Hindlimb muscle (tissue), 1 donor: ENCODE data around the gene RPS6KC1. TPM values are rescaled to one million over a fixed set of nuclear protein-coding genes. Genes with fewer than 3 reads are reported as not detected.
A peak's percentile ranks its signal among the peaks of the same experiment; 100 is the strongest.
"Not testable (repeated sequence)": the region's sequence is repeated elsewhere in the genome, so short reads cannot be mapped to it uniquely, and the experiment has no call there.

Experiments
- DNase-seq: peaks from one replicate; pipeline ENCODE4 v3.0.0-alpha.2; 2013
- polyA plus RNA-seq: library from polyadenylated mRNA; unstranded; fragments of 120-200 nt; gene quantifications from one replicate; pipeline ENCODE4 v1.2.1, GENCODE V29; 2013; ENCODE audit not compliant: insufficient read length

The RPS6KC1 gene, protein sequence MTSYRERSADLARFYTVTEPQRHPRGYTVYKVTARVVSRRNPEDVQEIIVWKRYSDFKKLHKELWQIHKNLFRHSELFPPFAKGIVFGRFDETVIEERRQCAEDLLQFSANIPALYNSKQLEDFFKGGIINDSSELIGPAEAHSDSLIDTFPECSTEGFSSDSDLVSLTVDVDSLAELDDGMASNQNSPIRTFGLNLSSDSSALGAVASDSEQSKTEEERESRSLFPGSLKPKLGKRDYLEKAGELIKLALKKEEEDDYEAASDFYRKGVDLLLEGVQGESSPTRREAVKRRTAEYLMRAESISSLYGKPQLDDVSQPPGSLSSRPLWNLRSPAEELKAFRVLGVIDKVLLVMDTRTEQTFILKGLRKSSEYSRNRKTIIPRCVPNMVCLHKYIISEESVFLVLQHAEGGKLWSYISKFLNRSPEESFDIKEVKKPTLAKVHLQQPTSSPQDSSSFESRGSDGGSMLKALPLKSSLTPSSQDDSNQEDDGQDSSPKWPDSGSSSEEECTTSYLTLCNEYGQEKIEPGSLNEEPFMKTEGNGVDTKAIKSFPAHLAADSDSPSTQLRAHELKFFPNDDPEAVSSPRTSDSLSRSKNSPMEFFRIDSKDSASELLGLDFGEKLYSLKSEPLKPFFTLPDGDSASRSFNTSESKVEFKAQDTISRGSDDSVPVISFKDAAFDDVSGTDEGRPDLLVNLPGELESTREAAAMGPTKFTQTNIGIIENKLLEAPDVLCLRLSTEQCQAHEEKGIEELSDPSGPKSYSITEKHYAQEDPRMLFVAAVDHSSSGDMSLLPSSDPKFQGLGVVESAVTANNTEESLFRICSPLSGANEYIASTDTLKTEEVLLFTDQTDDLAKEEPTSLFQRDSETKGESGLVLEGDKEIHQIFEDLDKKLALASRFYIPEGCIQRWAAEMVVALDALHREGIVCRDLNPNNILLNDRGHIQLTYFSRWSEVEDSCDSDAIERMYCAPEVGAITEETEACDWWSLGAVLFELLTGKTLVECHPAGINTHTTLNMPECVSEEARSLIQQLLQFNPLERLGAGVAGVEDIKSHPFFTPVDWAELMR
- 17.6 TPM for polyA plus RNA-seq

GRCh38 chr1:213051127-213051880, at the start of gene RPS6KC1:
TSS of gene RPS6KC1 (plus strand) at chr1:213051241. CDS start at chr1:213051405, 164 bp downstream.
- peak; percentile 85 for DNase-seq

- DNase-seq = no peak
Observed at GRCh38 chr1:213003256-213003655, 47.8 kb upstream of the RPS6KC1 start.

DNA sequence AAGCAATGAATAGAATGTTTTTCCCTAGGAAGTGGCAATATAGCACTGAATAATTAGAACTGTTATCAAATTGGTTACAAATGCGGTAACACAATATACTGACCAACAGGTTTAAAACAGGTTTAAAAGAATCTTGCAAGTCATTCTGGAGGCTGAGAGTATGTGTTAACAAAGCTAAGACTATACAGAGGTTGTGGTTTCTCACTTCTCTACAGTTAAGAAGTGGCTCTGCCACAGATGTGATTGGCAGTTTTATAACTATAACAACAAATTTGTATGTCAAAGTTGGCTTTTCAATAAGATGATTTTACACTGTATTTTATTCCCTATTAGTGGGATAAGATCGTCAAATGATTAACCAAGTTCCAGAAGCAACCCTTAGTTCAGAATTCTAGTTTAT, 42.5 kb upstream of the RPS6KC1 start:
- DNase-seq = no peak

DNA sequence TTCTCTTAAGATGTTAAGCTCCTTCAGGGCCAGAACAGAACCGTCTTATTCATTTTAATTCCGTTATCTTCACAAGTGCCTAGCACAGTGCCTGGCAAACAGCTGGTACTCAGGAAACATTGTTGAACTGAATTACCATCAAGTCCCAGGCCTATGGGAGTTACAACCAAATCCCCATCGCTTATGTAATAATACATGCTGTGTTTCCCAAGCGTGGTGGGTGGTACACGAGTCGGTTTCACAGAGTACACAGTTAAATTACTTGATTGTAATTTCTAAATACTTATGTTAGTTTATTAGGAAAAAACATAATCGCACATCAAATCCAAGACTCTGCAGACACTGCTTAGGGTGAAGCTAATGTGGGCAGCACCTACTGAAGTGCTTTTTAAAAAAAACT, 36.4 kb upstream of the RPS6KC1 start:
- peak; percentile 11 for DNase-seq

DNA sequence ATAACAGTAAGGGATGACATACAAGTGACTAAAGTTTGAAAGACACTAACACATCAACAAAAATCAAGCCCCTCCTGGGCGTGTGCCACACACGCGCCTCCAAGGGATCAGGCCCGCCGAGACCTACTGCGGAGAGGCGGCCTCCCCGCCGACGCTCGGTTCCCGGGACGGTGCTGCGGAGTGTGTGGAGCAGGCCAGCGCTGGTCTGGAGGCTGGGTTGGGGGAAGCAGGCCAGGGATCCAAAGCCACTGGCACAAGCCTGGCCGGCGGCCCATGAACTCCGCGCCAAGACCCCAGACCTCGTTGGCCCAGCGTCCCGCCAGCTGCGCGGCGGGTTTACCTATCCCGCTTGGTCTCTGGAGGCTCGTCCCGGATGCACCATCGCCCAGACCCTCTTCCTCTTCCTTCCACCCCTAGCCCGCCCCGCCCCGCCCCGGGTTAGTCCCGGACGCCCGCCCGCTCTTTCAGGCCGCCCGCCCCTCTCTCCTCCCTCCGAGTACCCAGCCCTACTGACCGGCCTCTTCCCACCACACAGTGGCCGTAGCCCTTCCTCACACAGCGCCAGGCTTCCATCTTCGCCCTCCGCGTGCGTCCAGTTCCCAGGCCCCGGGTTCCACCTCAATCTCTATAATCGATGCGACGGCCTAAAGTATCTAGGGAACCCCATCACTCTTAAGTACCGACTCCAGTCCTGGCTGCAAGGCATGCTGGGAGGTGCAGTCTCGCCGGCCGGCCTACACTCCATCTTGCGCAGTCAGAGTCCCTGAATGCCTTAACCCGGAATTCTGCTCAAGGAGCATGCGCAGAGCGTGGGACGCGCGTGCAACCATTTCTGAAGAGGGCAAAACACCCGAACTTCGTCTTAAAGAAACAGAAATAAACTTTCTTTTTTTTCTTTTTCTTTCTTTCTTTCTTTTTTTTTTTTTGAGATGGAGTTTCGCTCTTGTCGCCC, 35.7 kb upstream of the RPS6KC1 start, which contains the start of gene ANGEL2:
TSS of gene ANGEL2 (minus strand) at position 769 of the 952 bp plus-strand sequence. CDS start at position 573, 196 bp downstream.
- DNase-seq = peak; percentile 99

- no peak for DNase-seq
Observed at GRCh38 chr1:213017447-213018273, 33.4 kb upstream of the RPS6KC1 start.

- DNase-seq = no peak
Observed at GRCh38 chr1:213019450-213019849, 31.6 kb upstream of the RPS6KC1 start.

- no peak for DNase-seq
Observed at GRCh38 chr1:213020016-213020415, 31.0 kb upstream of the RPS6KC1 start.

- not testable (repeated sequence) for DNase-seq
Observed at GRCh38 chr1:213027024-213027423, 24.0 kb upstream of the RPS6KC1 start.

DNA sequence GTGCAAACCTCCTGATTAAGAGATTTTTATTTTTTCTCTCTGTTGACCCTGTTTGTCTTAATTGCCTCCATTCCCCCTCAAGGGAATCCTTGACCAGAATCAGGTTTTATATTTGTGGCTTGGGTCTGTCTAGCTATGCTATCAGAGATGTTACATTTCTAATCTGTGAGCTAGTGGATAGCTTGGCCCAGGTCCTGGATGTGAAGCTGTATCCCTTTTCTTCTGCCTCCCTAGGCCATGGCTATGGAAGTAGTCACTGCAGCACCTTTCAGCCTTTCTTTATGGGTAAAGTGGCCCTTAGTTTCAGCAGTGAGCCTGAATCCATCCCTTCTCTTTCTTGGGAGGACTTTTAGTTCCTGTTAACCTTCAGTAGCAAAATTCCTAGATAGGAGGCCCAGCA, 18.4 kb upstream of the RPS6KC1 start:
- no peak for DNase-seq

DNA sequence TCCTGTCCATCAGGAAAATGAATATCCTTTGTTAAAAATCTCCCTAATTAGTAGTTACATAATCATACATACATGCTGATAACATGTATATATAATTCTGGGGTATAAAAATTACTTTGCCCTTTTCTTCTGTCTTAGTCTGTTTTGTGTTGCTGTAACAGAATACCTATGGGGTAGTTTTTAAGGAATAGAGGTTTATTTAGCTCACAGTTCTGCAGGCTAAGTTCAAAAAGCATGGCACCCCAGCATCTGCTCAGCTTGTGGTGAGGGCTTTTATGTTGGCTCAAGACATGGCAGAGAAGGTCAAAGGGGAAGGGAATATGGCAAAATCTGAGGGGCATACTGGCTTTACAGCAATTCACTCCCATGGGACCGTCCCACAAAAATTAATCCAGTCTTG, 16.3 kb upstream of the RPS6KC1 start:
- no peak for DNase-seq

GRCh38 chr1:213035573-213035972, 15.5 kb upstream of the RPS6KC1 start:
- no peak for DNase-seq

GRCh38 chr1:213041443-213041842, 9.6 kb upstream of the RPS6KC1 start:
- DNase-seq = no peak

- DNase-seq = not testable (repeated sequence)
Observed at GRCh38 chr1:213045321-213046226, 5.5 kb upstream of the RPS6KC1 start.

DNA sequence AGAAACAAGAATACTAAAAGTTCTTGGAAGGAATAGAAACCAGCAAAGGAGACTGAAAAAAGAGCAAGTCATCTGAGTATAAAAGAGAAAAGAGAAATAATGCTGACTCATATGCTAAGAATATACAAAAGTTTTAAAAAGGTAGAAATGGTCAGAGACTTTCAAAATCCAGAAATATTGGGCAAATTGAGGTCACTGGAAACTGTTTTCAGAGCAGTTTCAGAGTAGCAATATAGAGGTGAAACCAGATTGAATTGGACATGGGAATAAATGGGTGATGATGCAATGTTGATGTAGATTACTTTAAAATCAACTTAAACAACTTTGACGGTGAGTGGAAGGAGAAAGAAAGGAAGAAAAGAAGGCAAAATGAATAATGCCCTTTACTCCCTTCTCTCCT, 1.8 kb upstream of the RPS6KC1 start:
- no peak for DNase-seq

- no peak for DNase-seq
Observed at GRCh38 chr1:213050745-213051126, 305 bp upstream of the RPS6KC1 start.

DNA sequence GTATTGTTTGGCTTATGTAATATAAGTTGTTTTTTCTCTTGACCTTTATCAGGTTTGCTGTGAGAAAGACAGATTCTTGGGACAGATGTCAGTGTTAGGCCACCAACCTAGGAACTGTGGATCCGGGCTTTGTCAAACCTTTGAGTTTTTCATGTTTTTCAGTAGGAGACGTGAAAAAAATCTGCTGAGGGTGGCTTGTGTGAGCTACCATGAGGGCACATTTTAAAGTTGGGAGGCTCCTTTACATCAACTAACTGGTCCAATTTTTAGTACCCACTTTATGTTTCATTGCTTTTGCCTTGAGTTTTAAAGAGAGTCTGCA, 801 bp downstream of the RPS6KC1 start:
- no peak for DNase-seq

DNA sequence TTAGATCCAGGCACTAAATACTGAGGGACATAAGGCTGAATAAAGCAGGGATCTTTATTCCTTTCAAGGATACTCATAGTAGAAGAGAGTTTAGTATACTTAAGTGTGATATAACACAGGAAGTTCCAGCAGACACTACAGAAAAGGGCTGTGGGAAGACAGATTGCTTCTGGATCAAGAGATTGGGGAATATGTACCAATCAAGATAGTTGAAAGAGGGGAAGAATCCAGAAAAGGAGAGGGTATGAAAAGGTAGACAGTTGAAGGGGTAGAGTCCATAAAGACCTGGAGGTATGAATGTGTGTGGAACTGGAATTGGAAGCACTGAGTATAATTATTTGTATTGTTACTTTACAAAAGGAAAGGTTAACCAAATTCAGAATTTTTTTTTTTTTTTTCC, 2.4 kb downstream of the RPS6KC1 start:
- no peak for DNase-seq

DNA sequence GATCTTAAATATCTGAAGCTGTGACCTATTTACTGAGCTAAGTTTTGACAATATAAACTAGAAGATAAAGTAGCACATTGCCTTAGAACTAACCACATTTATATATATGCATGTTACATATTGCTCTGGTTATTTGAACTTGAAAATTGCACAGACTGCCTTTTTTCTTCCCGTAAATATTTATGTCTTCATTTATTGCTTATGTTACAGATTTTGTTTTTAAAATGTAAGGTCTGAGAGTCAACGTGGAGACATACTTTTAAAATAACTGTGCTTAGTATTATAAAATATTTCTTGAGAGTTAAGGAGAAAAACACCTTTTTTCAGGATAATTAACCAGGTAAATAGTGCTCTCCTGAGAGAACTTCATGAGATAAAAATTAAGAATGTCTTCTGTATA, 3.1 kb downstream of the RPS6KC1 start:
- no peak for DNase-seq
